Lower leg skin (tissue), 4 donors: ENCODE results near the gene MMEL1. TPM values are rescaled to one million over a fixed set of nuclear protein-coding genes. Genes with fewer than 3 reads are reported as not detected.

ENCODE experiments used
- DNase-seq, 2 donors: peaks; one replicate each; pipeline ENCODE4 v3.0.0-alpha.2; 2019; ENCODE audit warnings: low spot score in 2 of 2
- H3K4me3 ChIP-seq: fragments of 200-600 bp; sonication (generic); 2 replicates; pipeline ENCODE4 v1.5.1; 2017; ENCODE audit warnings: mild to moderate bottlenecking, low read depth; ENCODE audit not compliant: poor library complexity, severe bottlenecking
- POLR2A ChIP-seq, 2 donors: fragments of 450-650 bp; IDR thresholded peaks; one replicate each; pipeline ENCODE4 v1.6.1; 2016 to 2017; ENCODE audit warnings: antibody characterized with exemption in 2 of 2, mild to moderate bottlenecking in 1 of 2, moderate library complexity in 1 of 2
- WGBS, 2 donors: methylation state at CpG; one replicate each; pipeline ENCODE4 v1.1.5; 2018; 5-methylcytosine and 5-hydroxymethylcytosine counted together
- intact Hi-C: fragments of 100-400 bp; cut with DNase I; formaldehyde crosslinking; loops from one replicate; pipeline ENCODE4 v1.15.0; 2023; ENCODE audit warnings: low total_unique reads
- total RNA-seq, 4 donors: library from RNA; depleted of rRNA; stranded (reverse); fragments of >200 nt; gene quantifications; one replicate each; pipeline ENCODE4 v1.1.0, GENCODE V29; 2016
- TF ChIP-seq, protein P1 (sequence below), 3 donors: fragments of 450-650 bp; IDR thresholded peaks; one replicate each; pipeline ENCODE4 v1.5.1; 2016; ENCODE audit warnings: antibody characterized with exemption in 3 of 3, mild to moderate bottlenecking in 3 of 3, moderate library complexity in 2 of 3

Gene MMEL1
- total RNA-seq, 4 donors from 2014 or later: 0.27 to 3.5 (median 1.6) TPM

- intact Hi-C loops: no loop called here
- no peak for DNase-seq
- 84 to 86% methylated on average over 22 to 30 of the region's 31 CpGs for WGBS, 2 donors
- no peak overlapping the region for H3K4me3 ChIP-seq
- TF ChIP-seq, protein P1, sequence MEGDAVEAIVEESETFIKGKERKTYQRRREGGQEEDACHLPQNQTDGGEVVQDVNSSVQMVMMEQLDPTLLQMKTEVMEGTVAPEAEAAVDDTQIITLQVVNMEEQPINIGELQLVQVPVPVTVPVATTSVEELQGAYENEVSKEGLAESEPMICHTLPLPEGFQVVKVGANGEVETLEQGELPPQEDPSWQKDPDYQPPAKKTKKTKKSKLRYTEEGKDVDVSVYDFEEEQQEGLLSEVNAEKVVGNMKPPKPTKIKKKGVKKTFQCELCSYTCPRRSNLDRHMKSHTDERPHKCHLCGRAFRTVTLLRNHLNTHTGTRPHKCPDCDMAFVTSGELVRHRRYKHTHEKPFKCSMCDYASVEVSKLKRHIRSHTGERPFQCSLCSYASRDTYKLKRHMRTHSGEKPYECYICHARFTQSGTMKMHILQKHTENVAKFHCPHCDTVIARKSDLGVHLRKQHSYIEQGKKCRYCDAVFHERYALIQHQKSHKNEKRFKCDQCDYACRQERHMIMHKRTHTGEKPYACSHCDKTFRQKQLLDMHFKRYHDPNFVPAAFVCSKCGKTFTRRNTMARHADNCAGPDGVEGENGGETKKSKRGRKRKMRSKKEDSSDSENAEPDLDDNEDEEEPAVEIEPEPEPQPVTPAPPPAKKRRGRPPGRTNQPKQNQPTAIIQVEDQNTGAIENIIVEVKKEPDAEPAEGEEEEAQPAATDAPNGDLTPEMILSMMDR (IDR thresholded peaks at IDR 0.05): no peak
- no peak for TF ChIP-seq POLR2A (IDR thresholded peaks at IDR 0.05)
These were observed 36.8 kb downstream of the MMEL1 start for GRCh38 chr1:2595812-2596529.

- 76 to 95% methylated on average over 8 to 19 of the region's 19 CpGs for WGBS, 2 donors
- DNase-seq: no peak
- intact Hi-C loops: no loop called here
- no peak overlapping the region for H3K4me3 ChIP-seq
- no peak for TF ChIP-seq POLR2A (IDR thresholded peaks at IDR 0.05)
- TF ChIP-seq, protein P1 (IDR thresholded peaks at IDR 0.05): no peak
These were observed 37.5 kb downstream of the MMEL1 start for GRCh38 chr1:2595261-2595811.

GRCh38 chr1:2594641-2595131 lies 38.1 kb downstream of the MMEL1 start:
- TF ChIP-seq, protein P1 (IDR thresholded peaks at IDR 0.05): no peak
- no peak for TF ChIP-seq POLR2A (IDR thresholded peaks at IDR 0.05)
- no peak for DNase-seq
- intact Hi-C loops: no loop called here
- no peak overlapping the region for H3K4me3 ChIP-seq
- WGBS, 2 donors: 83 to 86% methylated on average over 16 to 17 of the region's 17 CpGs

GRCh38 chr1:2594001-2594640 lies 38.7 kb downstream of the MMEL1 start:
- H3K4me3 ChIP-seq: no peak overlapping the region
- no peak for TF ChIP-seq POLR2A (IDR thresholded peaks at IDR 0.05)
- intact Hi-C loops: no loop called here
- WGBS, 2 donors: 31% methylated on average over 19 to 20 of the region's 20 CpGs
- no peak for DNase-seq

- intact Hi-C loops: no loop called here
- TF ChIP-seq, protein P1 (IDR thresholded peaks at IDR 0.05): no peak
- TF ChIP-seq POLR2A (IDR thresholded peaks at IDR 0.05): no peak
- DNase-seq: no peak
- no peak overlapping the region for H3K4me3 ChIP-seq
- whole genome bisulfite sequencing, 2 donors: 68 to 69% methylated on average over 13 to 15 of the region's 26 CpGs
These were observed 39.5 kb downstream of the MMEL1 start for GRCh38 chr1:2593251-2593878.

- DNase-seq: no peak
- intact Hi-C loops: no loop called here
- no peak overlapping the region for H3K4me3 ChIP-seq
- 42 to 47% methylated on average over 10 to 12 of the region's 15 CpGs for WGBS, 2 donors
- no peak for TF ChIP-seq POLR2A (IDR thresholded peaks at IDR 0.05)
- TF ChIP-seq, protein P1 (IDR thresholded peaks at IDR 0.05): no peak
These were observed 40.1 kb downstream of the MMEL1 start for GRCh38 chr1:2592672-2593071.
